GM19397 (cell line): Measurements from ENCODE around the gene KCNJ16.

Experiments
- ATAC-seq: cut with Tn5 transposase; IDR thresholded peaks from one replicate; pipeline ENCODE4 v1.9.1; 2021; ENCODE audit warnings: mild to moderate bottlenecking, moderate library complexity; ENCODE audit not compliant: unreplicated experiment

The KCNJ16 gene

DNA sequence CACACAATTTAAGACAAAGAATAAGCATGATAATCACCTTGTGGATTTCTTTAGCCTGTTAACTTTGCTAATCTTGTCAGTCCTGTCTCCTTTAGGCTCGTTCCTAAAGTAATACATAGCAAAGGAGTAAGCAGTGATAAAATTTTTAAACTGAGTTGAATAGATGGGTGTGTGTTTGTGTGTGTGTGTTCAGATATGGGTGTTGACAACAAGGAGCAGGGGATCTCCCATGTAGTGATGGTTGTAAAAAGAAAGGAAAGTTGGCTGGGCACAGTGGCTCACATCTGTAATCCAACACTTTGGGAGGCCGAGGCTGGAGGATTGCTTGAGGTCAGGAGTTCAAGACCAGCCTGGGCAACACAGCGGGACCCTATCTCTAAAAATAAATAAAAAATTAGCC lies 49.7 kb downstream of the KCNJ16 start:
- ATAC-seq, result no peak

DNA sequence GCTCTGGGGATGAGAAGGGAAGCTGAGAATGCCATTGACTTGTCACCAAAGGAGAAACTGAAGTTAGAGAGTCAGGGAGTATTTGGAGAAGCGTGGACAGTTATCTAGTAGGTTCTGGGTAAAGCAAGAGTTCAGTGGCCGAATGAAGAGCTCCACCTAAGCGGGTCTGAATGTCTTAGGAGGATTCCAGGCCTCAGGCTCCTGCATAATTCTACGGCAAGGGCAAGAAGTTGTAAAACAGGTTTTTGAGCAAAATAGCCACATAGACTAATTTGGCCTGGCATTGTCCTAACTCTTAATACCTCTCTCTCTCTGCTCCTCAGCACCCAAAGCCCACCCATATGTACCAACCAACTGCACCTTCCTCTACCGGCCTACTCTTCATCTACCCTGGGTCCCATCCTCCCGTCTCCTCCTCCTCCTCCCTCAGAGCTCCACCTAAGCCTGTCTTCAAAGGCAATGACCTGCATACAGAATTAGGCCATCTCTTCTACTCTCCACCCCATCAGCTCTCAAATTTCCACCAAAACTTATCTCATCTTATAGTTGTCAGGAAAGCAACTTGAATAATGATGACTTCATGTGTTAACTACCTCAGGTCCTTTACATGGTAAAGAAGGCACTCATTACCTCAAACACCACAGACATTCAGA lies 52.3 kb downstream of the KCNJ16 start:
- no peak for ATAC-seq

DNA sequence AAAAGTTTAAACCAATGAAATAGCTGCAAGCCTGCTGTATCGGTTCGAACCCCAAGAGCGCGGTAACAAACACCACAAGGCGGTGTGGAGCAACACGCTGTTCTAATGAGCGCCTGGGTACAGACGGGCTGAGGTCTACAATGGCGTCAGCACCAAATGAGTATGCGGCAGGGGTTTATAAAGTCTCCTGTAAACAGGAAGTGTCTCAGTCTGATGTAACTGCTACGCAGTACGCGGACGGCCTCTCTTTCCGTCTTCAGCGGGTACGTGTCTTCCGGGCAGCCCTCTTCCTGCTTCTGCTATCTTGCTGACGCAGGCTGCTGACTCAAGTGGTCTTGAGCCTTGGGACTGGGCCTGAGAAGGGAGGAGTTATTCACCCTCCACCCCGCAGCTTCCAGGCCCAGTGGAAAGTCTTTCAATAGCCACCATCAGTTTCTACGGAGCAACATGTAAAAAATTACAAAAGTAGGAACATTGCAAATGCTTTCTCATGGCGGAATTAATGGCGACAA lies 53.8 kb downstream of the KCNJ16 start:
- ATAC-seq, result no peak

DNA sequence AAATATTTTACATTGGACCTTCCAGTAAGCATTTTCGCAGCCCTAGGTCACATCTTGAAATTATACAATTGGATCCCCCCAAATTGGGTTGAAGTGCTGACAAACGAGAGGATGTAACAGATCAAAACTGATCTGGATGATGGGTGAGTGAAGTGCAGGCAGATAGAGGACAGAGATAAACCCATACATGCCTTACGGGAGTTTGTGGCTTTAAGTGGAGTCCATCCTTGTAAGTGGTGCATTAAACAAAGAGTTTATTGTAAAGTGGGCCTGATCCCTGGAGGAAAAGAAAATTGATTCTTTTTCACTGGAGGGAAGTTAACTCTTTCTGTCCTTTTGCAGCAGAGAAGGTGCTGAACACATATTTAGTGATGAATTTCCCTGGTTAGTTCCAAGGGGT lies 55.3 kb downstream of the KCNJ16 start:
- no peak for ATAC-seq

DNA sequence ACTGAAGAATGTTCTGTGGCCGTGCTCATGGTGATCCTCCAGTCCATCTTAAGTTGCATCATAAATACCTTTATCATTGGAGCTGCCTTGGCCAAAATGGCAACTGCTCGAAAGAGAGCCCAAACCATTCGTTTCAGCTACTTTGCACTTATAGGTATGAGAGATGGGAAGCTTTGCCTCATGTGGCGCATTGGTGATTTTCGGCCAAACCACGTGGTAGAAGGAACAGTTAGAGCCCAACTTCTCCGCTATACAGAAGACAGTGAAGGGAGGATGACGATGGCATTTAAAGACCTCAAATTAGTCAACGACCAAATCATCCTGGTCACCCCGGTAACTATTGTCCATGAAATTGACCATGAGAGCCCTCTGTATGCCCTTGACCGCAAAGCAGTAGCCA lies 57.5 kb downstream of the KCNJ16 start:
- no peak for ATAC-seq

DNA sequence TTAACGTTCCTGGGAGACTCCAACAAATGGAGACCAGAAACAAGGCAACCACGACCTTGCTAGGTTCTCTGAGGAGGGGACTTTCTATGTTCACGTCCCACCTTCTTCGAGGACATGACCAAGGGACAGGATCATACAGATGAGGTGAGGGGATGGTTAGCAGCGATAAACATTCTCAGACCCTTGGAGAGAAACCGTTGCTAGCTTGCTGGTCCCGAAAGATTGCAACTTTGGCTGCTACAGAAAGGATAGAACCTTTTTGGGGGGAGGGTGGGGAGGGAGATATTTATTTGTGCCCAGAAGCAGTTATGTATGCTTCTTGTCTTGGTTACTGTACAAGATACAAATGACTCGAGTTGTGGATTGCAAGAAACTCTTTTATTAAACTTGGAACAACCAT lies 59.0 kb downstream of the KCNJ16 start:
- no peak for ATAC-seq

DNA sequence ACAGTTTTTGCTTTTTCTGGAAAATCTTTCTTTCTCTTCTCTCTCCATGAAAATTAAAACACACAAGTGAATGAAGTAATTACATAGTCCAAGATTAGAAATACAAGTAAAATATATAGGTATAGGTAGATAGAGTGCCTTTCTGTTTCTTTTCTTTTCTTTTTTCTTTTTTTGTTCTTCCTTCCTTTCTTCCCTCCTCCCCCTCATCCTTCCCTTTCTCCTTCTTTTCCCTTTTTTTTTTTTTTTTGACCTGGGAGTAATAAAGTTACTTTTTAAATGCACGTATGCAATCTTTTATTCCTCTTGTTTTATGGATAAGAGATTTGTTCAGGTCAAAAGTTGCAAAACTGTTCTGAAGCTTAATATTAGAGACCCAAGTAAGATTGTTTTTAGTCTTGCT lies 59.8 kb downstream of the KCNJ16 start:
- no peak for ATAC-seq

DNA sequence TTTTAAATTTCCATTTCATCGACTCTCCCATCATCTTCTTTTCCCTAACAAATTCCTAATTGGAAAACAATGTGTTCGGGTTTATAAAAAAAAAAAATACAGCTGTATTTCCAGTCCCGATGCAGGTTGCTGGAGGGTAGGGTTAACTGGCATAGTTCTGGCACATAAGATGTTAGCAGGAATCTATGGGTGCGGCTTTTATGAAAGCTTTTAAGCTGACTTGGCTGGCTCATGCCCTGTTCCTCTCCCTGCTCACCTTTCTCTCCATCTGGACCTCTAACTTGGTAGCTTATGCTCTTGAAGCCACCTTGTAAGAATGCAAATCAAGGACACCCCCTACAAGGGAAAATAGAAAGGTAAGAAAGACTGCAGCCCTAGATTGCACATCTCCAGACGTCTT lies 61.1 kb downstream of the KCNJ16 start:
- no peak for ATAC-seq

DNA sequence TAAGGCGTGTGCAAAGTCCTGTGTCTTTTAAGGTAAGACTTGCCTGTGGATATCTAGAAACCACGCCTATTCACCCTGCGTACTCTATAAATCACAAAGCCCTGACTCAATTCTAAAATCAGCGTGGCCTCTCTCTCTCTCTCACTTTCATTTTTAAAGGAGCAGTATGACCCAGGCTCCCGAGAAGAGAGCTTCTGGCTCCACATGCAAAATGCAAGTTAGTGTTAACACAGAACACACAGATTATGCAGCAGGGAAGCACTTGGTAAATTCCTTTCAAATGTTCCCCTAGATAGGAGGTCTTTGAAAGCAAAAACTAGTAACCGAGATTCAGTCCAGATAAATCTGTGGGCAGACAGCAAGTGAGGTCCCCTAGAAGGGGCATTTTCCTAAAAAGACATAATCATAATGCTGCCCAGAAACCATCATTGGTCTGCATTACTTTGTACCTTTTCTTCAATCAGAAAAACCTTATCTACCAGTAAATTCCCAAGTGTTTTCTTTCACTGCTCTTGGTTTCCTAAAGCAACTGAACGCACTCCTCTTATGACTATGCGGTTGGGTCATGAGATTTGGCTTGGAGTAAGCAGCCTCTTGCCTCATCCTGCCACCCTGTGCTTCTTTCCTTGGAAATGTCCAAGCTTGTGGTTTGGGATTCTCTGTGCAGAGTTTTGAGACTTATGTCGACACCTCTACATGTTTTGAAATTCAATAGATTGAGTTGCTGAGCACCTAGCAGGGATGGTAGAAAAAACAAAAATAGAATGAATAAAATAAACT lies 62.6 kb downstream of the KCNJ16 start:
- peak; percentile 99 for ATAC-seq

DNA sequence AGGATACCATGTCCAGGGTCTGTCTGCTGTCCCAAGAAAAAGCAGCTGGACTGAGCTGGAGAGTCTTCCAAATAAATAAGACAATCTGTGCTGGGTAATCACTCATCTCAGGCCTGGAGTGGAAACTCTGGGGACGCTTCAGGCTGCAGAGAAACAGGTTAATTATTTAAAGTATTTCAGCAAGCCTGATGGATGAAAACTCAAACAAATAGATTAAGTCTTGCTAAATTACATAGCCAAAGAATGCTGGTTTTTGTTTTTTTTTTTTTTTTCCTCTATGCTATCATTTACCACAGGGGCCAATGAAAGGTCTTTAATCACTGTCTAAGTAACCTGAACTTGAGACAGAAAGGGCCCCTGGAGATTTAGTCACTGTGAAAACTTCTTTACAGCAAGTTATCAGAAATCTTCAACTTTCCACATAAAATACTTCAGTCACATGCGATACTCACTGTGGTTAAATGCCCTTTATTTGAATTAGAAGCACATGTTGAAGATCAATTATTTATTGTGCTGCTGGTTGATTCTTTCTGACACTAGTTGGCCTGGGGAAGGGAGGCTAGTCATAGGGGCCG lies 63.4 kb downstream of the KCNJ16 start:
- ATAC-seq, result no peak

DNA sequence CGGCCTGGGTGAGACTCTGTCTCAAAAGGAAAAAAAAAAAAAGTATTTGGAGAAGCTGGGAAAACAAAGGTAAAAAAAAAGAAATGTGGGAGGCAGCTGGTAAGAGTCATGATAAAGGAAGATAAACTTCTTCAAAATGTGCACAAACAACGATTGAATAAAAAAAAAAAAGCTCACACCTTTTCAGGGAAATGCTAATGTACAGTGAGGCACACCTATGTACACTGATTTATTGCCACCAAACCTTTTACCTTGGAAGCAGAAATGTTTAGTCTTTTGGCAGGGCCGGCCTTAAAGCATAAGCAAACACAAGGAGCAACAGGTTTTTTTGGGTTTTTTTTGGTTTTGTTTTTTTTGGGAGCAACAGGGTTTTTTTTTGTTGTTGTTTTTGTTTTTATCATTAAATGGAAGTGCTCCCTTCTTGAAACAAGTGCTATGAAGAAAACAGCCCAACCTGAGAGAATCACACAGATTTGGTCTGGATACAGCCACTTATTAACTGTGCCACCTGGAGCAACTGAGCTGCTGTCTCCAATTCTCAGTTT lies 64.5 kb downstream of the KCNJ16 start:
- no peak for ATAC-seq

DNA sequence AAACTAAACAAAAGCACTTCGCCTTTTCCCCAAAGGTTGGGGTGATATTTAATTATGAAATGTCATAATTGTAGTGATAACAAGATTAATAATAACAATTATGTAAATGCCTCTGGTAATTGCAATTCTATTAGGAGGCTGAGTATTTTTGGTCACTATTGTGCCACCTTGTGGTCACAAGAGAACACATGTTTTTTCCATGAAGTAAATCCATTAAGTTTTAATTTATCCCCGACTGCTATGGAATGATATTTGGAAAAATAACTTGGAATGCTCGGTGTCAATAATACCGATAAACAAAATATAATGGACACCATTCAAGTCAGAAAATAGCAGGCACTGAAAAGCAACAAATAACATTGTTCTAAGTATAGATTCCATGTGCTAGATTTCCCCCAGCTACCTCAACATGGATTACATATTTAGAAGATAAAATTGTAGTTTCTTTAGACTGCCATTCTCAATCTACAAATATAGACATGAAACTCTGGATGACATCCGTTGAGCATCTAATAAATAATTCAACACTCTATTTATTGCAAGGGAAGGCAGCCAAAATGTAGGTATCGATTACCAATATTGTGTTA lies 69.3 kb downstream of the KCNJ16 start:
- ATAC-seq, result no peak

DNA sequence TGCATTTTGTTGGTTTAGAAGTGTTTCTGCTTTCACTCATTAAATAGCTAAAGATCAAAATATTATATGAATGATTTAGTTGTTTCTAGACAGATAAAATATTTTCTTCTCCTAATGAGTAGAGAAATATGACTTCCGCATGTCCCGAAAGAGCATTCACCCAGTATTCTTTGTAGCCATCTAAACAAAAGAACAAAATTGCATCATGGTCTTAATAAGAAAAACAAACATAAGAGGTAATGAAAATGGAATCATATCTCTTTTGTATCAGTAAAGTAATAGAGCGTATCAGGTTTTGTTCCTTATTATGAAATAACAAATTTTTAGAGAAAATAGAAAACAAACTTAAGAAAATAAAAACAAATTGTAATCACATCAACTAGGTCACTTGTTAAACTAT lies 78.2 kb downstream of the KCNJ16 start:
- ATAC-seq, result no peak

DNA sequence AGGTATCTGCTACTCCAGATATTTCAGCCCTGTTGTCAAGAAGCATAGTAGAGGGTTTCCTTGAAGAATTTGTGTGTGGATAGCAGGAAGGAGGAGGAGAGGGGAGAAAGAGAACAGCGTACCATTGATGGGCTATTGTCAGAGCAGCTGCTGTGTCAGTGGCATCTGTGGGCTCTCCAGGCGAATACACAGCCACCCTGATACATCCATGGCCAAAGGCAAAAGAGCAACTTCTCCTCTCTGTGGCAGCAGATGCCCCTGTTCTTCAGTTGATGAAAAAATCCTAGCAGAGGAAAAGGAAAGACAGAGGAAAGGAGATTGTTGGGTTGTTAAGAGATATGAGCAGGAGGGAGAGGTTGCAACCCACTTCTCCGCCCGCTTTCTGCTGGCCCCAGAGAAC lies 82.1 kb downstream of the KCNJ16 start:
- no peak for ATAC-seq

DNA sequence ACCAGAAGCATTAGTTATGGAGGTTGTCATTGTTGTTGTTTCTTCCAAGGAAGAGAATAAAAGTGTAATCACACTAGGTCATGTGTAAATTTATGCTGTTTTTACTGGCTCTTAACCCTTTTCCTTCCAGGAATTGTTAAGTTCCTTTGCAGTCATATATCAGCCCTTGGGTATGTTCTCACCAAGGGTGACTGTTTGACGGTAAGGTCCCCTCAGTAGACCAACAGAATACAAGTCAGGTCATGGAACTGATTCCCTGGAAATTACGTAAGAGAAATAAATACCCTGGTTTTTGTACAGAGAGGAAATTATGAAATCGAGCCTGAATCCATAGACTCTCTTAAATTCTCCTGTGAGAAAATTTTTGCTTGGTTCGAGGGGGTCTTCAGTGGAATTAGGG lies 83.2 kb downstream of the KCNJ16 start:
- no peak for ATAC-seq

DNA sequence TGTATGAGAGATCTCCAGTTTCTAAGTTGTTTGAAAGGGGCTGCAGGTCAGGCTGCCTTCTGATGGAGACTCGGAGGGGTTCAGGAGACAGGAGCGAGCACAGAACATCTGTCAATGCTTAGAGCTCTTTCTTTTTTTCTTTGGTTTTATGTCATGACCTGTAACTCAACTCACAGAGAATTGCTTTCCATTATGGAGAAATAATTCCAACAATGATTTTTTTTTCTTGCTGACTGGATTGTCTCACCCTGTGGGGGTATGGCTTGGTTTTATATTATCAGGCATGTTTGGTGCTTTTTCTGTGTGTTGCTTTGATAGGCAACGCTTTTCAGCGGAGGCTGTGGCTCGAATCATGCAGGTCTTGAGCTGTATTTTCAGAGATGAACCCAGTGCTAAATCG lies 83.6 kb downstream of the KCNJ16 start:
- ATAC-seq, result no peak

DNA sequence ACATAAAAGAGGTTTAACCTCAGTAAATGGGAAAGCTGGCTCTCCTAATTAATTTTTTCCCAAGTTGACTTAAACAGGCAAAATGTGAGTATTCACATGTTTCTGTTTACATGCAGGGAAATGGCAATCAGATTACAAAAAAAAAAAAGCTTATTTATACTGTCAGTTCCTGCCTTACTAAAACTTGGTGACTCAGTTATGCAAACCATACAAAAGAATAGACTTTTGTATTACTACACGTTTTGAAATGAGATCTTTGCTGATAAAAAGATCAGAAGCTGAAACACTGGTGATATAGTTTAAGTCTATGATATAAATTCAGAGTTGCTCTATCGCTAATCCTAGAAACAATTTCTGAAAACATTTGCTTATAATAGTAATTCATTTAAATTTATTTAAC lies 85.0 kb downstream of the KCNJ16 start:
- no peak for ATAC-seq

DNA sequence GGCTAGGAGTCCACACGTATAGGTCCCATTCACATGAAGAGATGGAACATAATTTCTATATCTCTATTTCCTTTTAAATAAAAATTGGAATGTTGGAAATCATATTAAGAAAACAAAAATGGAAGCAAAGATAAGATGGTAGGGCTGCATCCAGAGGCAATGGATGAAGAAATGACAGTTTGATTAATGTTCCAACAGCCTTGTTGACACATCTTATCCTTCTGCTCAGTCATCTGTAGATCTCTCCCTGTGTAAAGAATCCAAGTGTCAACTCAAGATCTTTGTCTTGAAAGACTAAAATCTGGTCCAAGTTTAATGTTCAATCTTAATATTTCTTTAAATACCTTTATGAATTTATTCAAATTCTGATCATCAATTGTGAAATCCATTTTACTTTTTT lies 86.5 kb downstream of the KCNJ16 start:
- no peak for ATAC-seq

DNA sequence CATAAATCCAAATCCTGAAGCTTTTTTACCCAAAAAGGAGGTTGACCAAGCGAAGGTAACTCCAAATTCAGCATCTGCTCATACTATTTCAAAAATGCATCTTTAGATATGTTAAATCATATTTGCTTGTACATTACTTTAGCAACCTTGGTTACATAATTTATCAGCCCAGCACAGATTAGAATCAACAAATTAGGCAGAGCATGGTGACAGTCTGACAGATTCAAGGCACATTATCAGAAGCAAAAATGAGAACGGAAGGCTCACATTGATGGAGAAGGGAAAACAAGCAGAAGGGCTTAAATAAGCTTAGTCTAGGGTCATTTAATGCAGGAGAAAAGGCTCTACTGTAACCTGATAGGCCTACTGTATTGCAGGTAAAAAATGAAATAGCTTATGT lies 90.4 kb downstream of the KCNJ16 start:
- no peak for ATAC-seq

DNA sequence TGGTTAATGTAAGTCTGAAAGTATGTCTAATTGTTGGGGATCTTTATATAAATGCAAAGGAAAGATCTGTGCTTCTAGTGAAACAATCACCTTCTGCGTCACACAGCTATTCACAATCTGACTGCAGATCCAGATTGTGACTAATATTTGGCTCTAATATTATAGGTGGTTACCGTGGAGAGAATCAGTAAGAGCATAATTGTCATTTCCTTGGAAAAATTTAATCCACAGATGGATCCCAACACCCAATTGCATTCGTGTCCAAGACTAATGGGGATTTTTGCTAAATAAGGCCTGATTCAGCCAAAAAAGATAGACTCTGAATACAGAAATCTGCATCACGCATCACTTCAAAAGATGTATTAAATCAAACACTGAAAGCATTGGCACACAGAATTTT lies 91.6 kb downstream of the KCNJ16 start:
- ATAC-seq, result no peak
